ENCODE results near the gene EBI3. TPM values are rescaled to one million over a fixed set of nuclear protein-coding genes. Genes with fewer than 3 reads are reported as not detected.
A peak's percentile ranks its signal among the peaks of the same experiment; 100 is the strongest.
"Not testable (repeated sequence)": the region's sequence is repeated elsewhere in the genome, so short reads cannot be mapped to it uniquely, and the experiment has no call there.

Gene EBI3
- total and polyA plus RNA-seq, 10 donors: 15.0 to 60.6 (median 34.2) TPM

DNA sequence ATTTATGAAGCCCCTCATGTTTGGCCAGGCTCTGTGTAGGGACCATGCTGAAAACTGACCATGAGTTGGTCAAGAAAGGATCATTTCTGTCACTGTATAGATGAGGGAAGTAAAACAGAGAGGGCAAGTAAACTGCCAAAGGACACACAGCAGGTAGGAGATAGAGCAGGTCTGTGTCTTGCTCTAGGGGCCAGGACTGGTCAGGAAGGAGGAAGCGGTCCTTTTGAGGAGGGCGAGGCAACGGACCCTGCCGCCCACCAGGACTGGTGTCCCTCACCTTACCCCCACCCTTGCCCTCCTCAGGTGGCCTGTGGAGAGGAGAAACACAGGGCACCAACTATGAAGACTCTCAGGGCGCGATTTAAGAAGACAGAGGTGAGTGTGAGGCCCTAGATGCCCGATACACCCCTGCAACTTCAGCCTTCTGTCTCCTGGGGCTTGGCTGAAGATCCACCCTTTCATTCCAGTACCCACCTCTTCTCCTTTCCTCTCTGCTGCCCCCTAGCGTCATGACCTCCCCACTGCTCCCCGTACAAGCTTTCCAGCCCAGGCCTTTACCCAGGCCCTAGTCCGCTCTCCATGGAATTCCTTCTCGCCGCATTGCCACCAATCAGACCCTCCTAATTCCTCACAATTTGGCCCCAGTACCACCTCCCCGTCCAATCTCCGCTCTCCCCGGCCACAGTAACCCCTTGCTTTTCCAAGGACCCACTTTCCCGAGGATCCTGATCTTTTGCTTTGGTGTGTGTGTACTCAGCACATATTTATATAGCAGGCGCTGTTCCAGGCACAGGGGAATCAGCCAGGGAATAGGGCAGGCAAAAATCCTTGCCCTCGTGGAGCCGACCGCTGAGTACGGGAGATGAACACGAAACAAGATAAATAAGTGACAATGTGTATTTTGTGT, 43.0 kb upstream of the EBI3 start:
- H3K4me1 ChIP-seq: peaks cover 8 to 31% (median 19%) of the 10 kb centered on the region in 6 donors
- H3K27me3 ChIP-seq (replicated peaks in 1 of 7): peaks cover 0 to 11% (median 0%) of the 10 kb centered on the region in 7 donors
- peak; percentile 83 for DNase-seq
- intact Hi-C loops (cut with DNase I; ENCODE audit: low total_unique reads): loop anchor here (5.0 to 10.0 kb wide), 2 partner anchors 59 to 192 kb away; no protein-coding TSS in a partner anchor
- TF ChIP-seq POLR2A (IDR thresholded peaks at IDR 0.05) (no peak), POLR2AphosphoS5 (IDR thresholded peaks at IDR 0.05) (peak in 1 of 3 donors; percentile 15)
- TF ChIP-seq, protein P1, sequence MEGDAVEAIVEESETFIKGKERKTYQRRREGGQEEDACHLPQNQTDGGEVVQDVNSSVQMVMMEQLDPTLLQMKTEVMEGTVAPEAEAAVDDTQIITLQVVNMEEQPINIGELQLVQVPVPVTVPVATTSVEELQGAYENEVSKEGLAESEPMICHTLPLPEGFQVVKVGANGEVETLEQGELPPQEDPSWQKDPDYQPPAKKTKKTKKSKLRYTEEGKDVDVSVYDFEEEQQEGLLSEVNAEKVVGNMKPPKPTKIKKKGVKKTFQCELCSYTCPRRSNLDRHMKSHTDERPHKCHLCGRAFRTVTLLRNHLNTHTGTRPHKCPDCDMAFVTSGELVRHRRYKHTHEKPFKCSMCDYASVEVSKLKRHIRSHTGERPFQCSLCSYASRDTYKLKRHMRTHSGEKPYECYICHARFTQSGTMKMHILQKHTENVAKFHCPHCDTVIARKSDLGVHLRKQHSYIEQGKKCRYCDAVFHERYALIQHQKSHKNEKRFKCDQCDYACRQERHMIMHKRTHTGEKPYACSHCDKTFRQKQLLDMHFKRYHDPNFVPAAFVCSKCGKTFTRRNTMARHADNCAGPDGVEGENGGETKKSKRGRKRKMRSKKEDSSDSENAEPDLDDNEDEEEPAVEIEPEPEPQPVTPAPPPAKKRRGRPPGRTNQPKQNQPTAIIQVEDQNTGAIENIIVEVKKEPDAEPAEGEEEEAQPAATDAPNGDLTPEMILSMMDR (IDR thresholded peaks at IDR 0.05 in 8 of 11, conservative IDR thresholded peaks at IDR 0.05 in 3 of 11): peak; percentile 43 to 84 (median 75)
- WGBS, 5 donors: 36 to 46% (median 45%) methylated on average over 19 to 22 of the region's 22 CpGs
- no peaks in the 10 kb centered on the region for H3K9me3 ChIP-seq
- H3K27ac ChIP-seq: no peak overlapping the region
- no peaks in the 10 kb centered on the region for H3K36me3 ChIP-seq
- no peak overlapping the region for H3K4me3 ChIP-seq

DNA sequence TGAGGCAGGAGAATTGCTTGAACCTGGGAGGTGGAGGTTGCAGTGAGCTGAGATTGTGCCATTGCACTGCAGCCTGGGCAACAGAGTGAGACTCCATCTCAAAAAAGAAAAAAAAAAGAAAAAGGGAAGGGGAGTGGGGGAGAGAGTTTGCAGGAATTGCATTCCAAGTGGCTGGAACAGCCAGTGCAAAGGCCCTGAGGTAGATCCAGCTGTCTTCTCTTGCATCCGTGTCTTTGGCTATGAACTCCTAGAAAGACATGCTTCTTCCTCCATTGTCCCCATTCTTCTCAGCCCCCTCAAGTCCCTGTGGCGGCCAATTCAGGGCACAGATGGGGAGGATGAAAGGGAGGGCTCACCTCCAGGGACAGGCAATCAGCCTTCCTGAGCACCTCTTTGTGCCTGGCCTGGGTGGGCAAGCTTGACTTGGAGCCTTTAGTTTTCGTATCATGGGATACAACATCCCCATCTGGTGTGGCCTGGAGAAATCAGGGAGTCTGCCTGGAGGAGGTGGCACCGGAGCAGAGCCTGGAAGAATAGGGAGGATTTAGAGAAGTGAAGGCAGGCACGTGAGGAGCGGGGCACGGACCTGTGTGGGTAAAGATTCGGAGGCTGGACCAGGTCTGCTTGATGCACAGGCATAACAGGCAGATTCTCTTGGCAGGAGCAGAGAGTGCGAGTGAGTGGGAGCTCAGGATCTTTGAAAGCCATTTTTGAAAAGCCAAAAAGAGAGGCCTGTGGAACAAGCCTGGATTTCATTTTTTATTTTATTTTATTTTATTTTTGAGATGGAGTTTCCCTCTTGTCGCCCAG, 41.8 kb upstream of the EBI3 start:
- WGBS, 5 donors: 81 to 92% (median 91%) methylated on average over 10 of the region's 10 CpGs
- H3K4me1 ChIP-seq: peaks cover 3 to 22% (median 12%) of the 10 kb centered on the region in 6 donors
- H3K27me3 ChIP-seq (replicated peaks in 1 of 7): peaks cover 0 to 19% (median 0%) of the 10 kb centered on the region in 7 donors
- DNase-seq: no peak
- TF ChIP-seq POLR2A (IDR thresholded peaks at IDR 0.05) (no peak), POLR2AphosphoS5 (IDR thresholded peaks at IDR 0.05) (no peak)
- TF ChIP-seq, protein P1 (IDR thresholded peaks at IDR 0.05 in 8 of 11, conservative IDR thresholded peaks at IDR 0.05 in 3 of 11): no peak
- no peak overlapping the region for H3K4me3 ChIP-seq
- no peaks in the 10 kb centered on the region for H3K9me3 ChIP-seq
- H3K27ac ChIP-seq: no peak overlapping the region
- H3K36me3 ChIP-seq: no peaks in the 10 kb centered on the region
- intact Hi-C loops (cut with DNase I; ENCODE audit: low total_unique reads): loop anchor here (5.0 to 10.0 kb wide), 2 partner anchors 60 to 193 kb away; no protein-coding TSS in a partner anchor

DNA sequence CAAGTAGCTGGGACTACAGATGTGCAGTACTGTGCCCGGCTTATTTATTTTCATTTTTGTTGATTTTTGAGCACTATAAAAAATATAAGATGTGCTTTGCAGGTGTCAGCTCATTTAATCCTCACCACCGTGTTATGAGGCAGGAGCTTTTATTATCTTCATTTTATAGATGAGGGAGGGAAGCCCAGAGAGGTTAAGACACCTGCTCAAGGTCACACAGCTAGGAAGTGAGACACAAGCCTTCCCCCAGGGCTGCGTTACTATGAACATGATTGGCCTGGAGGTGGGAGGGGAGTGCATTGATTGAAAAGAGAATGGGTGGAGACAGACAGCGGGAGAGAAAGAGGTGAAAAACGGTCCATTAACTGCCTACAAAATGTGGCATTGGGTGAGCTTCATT, 39.7 kb upstream of the EBI3 start:
- WGBS, 5 donors: 72 to 80% (median 78%) methylated on average over 5 of the region's 5 CpGs
- H3K4me3 ChIP-seq: no peak overlapping the region
- H3K27ac ChIP-seq: no peak overlapping the region
- TF ChIP-seq, protein P1 (IDR thresholded peaks at IDR 0.05 in 8 of 11, conservative IDR thresholded peaks at IDR 0.05 in 3 of 11): no peak
- TF ChIP-seq POLR2A (IDR thresholded peaks at IDR 0.05) (no peak), POLR2AphosphoS5 (IDR thresholded peaks at IDR 0.05) (no peak)
- H3K9me3 ChIP-seq: no peaks in the 10 kb centered on the region
- peaks cover 0 to 35% (median 0%) of the 10 kb centered on the region in 7 donors for H3K27me3 ChIP-seq (replicated peaks in 1 of 7)
- H3K4me1 ChIP-seq: peaks cover 0 to 6% (median 0%) of the 10 kb centered on the region in 6 donors
- intact Hi-C loops (cut with DNase I; ENCODE audit: low total_unique reads): loop anchor here (5.0 to 10.0 kb wide), 2 partner anchors 62 to 195 kb away; no protein-coding TSS in a partner anchor
- no peaks in the 10 kb centered on the region for H3K36me3 ChIP-seq
- DNase-seq: no peak

DNA sequence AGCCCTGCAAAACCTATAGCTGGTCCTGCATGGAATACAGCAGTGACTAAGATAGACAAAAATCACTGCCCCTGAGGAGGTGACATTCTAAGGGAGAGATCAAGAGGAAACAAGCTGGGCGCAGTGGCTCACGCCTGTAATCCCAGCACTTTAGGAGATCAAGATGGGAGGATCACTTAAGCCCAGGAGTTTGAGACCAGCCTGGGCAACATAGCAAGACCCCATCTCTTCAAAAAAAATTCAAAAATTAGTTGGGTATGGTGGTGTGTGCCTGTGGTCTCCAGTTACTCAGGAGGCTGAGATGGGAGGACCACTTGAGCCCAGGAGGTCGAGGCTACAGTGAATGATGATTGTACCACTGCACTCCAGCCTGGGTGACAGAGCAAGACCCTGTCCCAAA, 36.8 kb upstream of the EBI3 start:
- H3K4me1 ChIP-seq; intact Hi-C loops (cut with DNase I; ENCODE audit: low total_unique reads); H3K27ac ChIP-seq; H3K36me3 ChIP-seq; H3K9me3 ChIP-seq; H3K4me3 ChIP-seq; DNase-seq: not testable (repeated sequence)
- H3K27me3 ChIP-seq (replicated peaks in 1 of 7): peaks cover 0 to 64% (median 26%) of the 10 kb centered on the region in 7 donors
- WGBS, 5 donors: 86 to 92% (median 90%) methylated on average over 3 of the region's 3 CpGs

All from spleen (tissue), 11 donors.